Uterus (tissue), 4 donors: ENCODE data around the gene AMELX. TPM values are rescaled to one million over a fixed set of nuclear protein-coding genes. Genes with fewer than 3 reads are reported as not detected.

Experiments
- DNase-seq, 2 donors: peaks; one replicate each; pipeline ENCODE4 v3.0.0-alpha.2; 2019 to 2020
- H3K27ac ChIP-seq, 2 donors: fragments of 200-600 bp; sonication (generic); 1 replicate in 1 of 2; 2 replicates in 1 of 2; pipeline ENCODE4 v1.5.1; 2016 to 2018
- H3K27me3 ChIP-seq, 2 donors: fragments of 200-600 bp; sonication (generic); one replicate each; pipeline ENCODE4 v1.5.1; 2018 to 2019; ENCODE audit warnings: control low read depth in 1 of 2
- H3K36me3 ChIP-seq, 2 donors: fragments of 200-600 bp; sonication (generic); one replicate each; pipeline ENCODE4 v1.5.1; 2019; ENCODE audit warnings: control low read depth in 1 of 2
- H3K4me1 ChIP-seq, 2 donors: fragments of 200-600 bp; sonication (generic); one replicate each; pipeline ENCODE4 v1.5.1; 2018 to 2019; ENCODE audit warnings: control low read depth in 1 of 2
- H3K4me3 ChIP-seq, 2 donors: fragments of 200-600 bp; sonication (generic); 1 replicate in 1 of 2; 2 replicates in 1 of 2; pipeline ENCODE4 v1.5.1; 2018 to 2019; ENCODE audit warnings: mild to moderate bottlenecking in 1 of 2
- H3K9me3 ChIP-seq, 2 donors: fragments of 200-600 bp; sonication (generic); one replicate each; pipeline ENCODE4 v1.5.1; 2019; ENCODE audit warnings: control low read depth in 1 of 2
- POLR2A ChIP-seq, 2 donors: fragments of 450-650 bp; IDR thresholded peaks; one replicate each; pipeline ENCODE4 v1.6.1; 2016; ENCODE audit warnings: antibody characterized with exemption in 2 of 2, mild to moderate bottlenecking in 1 of 2, moderate library complexity in 1 of 2
- intact Hi-C: fragments of 100-400 bp; cut with DNase I; formaldehyde crosslinking; loops from one replicate; pipeline ENCODE4 v1.15.1; 2023; ENCODE audit warnings: low total_unique reads
- total RNA-seq, 4 donors: library from RNA; depleted of rRNA in 3 of 4; stranded (reverse); fragments of >200 nt in 3 of 4; gene quantifications; one replicate each; pipeline versions ENCODE4 v1.1.0 to v1.2.4, GENCODE V29; 2014 to 2023
- TF ChIP-seq, protein P1 (sequence below), 4 experiments: fragments of 200-600 bp in 2 of 4; fragments of 450-650 bp in 2 of 4; sonication (generic) in 2 of 4; IDR thresholded peaks; one replicate each; pipeline ENCODE4 v1.5.1; 2016 to 2019; ENCODE audit warnings: antibody characterized with exemption in 4 of 4, mild to moderate bottlenecking in 2 of 4, moderate library complexity in 1 of 4
- donor health status: DM: yes; HTN: yes; CAD: no.

Gene AMELX
- total RNA-seq, 4 donors from 2014 or later = not detected

DNA sequence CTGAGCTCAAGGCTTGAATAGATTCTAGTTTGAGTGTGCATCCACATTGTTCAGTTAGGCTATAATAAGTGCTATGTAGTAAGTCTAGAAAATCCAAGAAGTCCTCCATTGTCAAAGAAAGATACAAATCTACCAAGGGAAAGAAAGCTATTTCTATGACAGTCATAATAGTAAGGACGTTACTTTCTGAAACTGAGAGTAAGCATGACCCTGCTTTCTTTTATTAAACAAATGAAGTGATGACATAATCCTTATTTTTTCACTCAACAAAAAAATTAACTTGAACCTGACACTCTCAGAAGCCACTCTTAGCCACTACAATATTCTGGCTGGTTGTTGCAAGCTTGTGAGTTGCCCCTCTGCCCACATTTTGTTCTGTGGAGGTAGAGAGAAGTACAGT, 33.8 kb upstream of the AMELX start:
- no peak for DNase-seq
- Histone ChIP-seq H3K9me3 (no peaks in the 10 kb centered on the region), H3K27ac (no peak overlapping the region), H3K36me3 (no peaks in the 10 kb centered on the region), H3K27me3 (no peaks in the 10 kb centered on the region), H3K4me1 (no peaks in the 10 kb centered on the region), H3K4me3 (no peak overlapping the region)
- TF ChIP-seq, protein P1, sequence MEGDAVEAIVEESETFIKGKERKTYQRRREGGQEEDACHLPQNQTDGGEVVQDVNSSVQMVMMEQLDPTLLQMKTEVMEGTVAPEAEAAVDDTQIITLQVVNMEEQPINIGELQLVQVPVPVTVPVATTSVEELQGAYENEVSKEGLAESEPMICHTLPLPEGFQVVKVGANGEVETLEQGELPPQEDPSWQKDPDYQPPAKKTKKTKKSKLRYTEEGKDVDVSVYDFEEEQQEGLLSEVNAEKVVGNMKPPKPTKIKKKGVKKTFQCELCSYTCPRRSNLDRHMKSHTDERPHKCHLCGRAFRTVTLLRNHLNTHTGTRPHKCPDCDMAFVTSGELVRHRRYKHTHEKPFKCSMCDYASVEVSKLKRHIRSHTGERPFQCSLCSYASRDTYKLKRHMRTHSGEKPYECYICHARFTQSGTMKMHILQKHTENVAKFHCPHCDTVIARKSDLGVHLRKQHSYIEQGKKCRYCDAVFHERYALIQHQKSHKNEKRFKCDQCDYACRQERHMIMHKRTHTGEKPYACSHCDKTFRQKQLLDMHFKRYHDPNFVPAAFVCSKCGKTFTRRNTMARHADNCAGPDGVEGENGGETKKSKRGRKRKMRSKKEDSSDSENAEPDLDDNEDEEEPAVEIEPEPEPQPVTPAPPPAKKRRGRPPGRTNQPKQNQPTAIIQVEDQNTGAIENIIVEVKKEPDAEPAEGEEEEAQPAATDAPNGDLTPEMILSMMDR (IDR thresholded peaks at IDR 0.05) = no peak
- TF ChIP-seq POLR2A (IDR thresholded peaks at IDR 0.05) = no peak
- intact Hi-C loops = no loop called here

DNA sequence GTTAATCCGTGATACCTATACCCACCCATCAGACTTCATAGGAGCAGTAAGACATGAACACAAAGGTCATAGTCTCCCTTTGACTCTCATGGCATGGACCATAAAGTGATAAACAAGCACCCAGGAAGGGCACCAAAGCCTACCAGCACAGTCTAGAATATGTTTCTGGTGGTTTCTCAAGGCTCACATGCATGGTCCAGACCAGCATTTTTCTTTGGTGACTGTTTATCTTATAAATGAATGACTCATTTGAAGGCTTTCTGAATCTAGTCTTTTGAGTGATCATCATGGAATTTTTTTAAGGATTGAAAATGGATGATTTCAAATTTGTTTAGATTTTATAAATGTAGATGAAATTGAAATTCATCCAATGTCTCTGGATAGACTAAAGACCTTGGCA, 32.0 kb upstream of the AMELX start:
- Histone ChIP-seq H3K9me3 (no peaks in the 10 kb centered on the region), H3K4me1 (no peaks in the 10 kb centered on the region), H3K27me3 (no peaks in the 10 kb centered on the region), H3K36me3 (no peaks in the 10 kb centered on the region), H3K27ac (no peak overlapping the region), H3K4me3 (no peak overlapping the region)
- TF ChIP-seq POLR2A (IDR thresholded peaks at IDR 0.05) = no peak
- TF ChIP-seq, protein P1 (IDR thresholded peaks at IDR 0.05) = no peak
- intact Hi-C loops = no loop called here
- DNase-seq = no peak

GRCh38 chrX:11264925-11265324, 28.3 kb upstream of the AMELX start:
- Histone ChIP-seq H3K36me3 (no peaks in the 10 kb centered on the region), H3K4me3 (no peak overlapping the region), H3K27ac (no peak overlapping the region), H3K27me3 (no peaks in the 10 kb centered on the region), H3K9me3 (no peaks in the 10 kb centered on the region), H3K4me1 (no peaks in the 10 kb centered on the region)
- intact Hi-C loops = no loop called here
- DNase-seq = no peak
- no peak for TF ChIP-seq POLR2A (IDR thresholded peaks at IDR 0.05)
- TF ChIP-seq, protein P1 (IDR thresholded peaks at IDR 0.05) = no peak

- Histone ChIP-seq H3K4me3 (no peak overlapping the region), H3K27ac (no peak overlapping the region), H3K9me3 (no peaks in the 10 kb centered on the region), H3K4me1 (no peaks in the 10 kb centered on the region), H3K27me3 (no peaks in the 10 kb centered on the region), H3K36me3 (no peaks in the 10 kb centered on the region)
- no peak for TF ChIP-seq POLR2A (IDR thresholded peaks at IDR 0.05)
- TF ChIP-seq, protein P1 (IDR thresholded peaks at IDR 0.05) = no peak
- no peak for DNase-seq
- intact Hi-C loops = no loop called here
Measured at GRCh38 chrX:11265352-11265751, 27.9 kb upstream of the AMELX start.

- Histone ChIP-seq H3K4me3 (no peak overlapping the region), H3K9me3 (no peaks in the 10 kb centered on the region), H3K27ac (no peak overlapping the region), H3K27me3 (no peaks in the 10 kb centered on the region), H3K4me1 (no peaks in the 10 kb centered on the region), H3K36me3 (no peaks in the 10 kb centered on the region)
- intact Hi-C loops = no loop called here
- TF ChIP-seq, protein P1 (IDR thresholded peaks at IDR 0.05) = no peak
- TF ChIP-seq POLR2A (IDR thresholded peaks at IDR 0.05) = no peak
- no peak for DNase-seq
Measured at GRCh38 chrX:11266573-11267003, 26.6 kb upstream of the AMELX start.
